T-helper 1 cell treated with Interleukin-12 subunit alpha and Interleukin-12 subunit beta and Interleukin-4 antibody, amounts not matched to agents 30 μg/mL and 1 μg/mL, for 36 hours (primary cell): ENCODE measurements around the gene CDKAL1.
"Not testable (repeated sequence)": the region's sequence is repeated elsewhere in the genome, so short reads cannot be mapped to it uniquely, and the experiment has no call there.

Source experiments
- H3K27ac Mint-ChIP-seq: one replicate; pipeline ENCODE4 v1.8.0; 2021; ENCODE audit warnings: mild to moderate bottlenecking, mixed read lengths
- H3K27me3 Mint-ChIP-seq: one replicate; pipeline ENCODE4 v1.8.0; 2021; ENCODE audit warnings: low read depth, mixed read lengths
- H3K36me3 Mint-ChIP-seq: one replicate; pipeline ENCODE4 v1.8.0; 2021; ENCODE audit warnings: low read depth, mixed read lengths
- H3K4me1 Mint-ChIP-seq: one replicate; pipeline ENCODE4 v1.8.0; 2021; ENCODE audit warnings: low read depth, mixed read lengths
- H3K4me3 Mint-ChIP-seq: one replicate; pipeline ENCODE4 v1.8.0; 2021; ENCODE audit warnings: mild to moderate bottlenecking, moderate library complexity, mixed read lengths
- H3K9me3 Mint-ChIP-seq: one replicate; pipeline ENCODE4 v1.8.0; 2021; ENCODE audit warnings: mixed read lengths

The CDKAL1 gene

DNA sequence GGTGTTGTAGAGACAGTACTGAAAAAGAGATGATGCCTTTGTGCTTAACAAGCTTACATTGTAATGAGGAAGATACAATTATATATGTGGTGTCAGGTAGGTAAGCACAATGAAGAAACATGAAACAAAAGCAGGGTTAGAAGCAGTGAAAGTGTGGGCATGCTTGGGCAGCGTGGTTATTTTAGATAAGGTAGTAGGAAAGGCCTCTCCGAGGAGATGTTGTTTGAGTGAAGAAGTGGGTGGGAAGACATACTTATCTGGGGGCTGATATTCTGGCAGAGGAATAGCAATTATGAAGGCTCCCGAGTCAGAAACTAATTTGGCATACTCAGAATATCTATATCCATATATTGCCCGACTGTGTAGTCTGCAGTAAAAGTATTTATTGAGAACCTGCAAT is 4.7 kb downstream of the CDKAL1 start:
- Mint-ChIP-seq H3K9me3 (no peaks in the 10 kb centered on the region), H3K36me3 (peaks cover 26% of the 10 kb centered on the region), H3K27me3 (no peaks in the 10 kb centered on the region), H3K4me1 (peaks cover 34% of the 10 kb centered on the region), H3K4me3 (no peak overlapping the region), H3K27ac (no peak overlapping the region)

DNA sequence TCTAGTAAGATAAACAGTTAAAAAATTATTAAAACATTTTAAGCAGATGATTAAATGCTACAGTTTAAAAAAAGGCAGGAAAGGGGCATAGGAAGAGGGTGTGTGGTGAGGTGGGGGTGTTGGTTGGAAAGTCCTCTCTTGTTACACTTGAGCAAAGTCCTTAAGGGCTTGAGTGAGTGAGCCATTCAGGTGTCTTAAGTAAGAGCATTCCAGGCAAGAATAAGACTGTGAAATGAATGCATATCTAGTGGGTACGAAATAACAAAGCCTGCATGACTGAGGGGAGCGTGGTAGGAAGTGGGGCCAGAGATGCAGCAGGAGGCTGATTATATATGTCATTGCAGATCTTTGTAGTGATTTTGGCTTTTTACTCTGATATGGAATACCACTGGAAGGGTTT is 5.1 kb downstream of the CDKAL1 start:
- H3K4me3 Mint-ChIP-seq, result no peak overlapping the region
- peaks cover 34% of the 10 kb centered on the region for H3K4me1 Mint-ChIP-seq
- H3K9me3 Mint-ChIP-seq, result no peaks in the 10 kb centered on the region
- H3K27ac Mint-ChIP-seq, result no peak overlapping the region
- no peaks in the 10 kb centered on the region for H3K27me3 Mint-ChIP-seq
- H3K36me3 Mint-ChIP-seq, result peaks cover 26% of the 10 kb centered on the region

DNA sequence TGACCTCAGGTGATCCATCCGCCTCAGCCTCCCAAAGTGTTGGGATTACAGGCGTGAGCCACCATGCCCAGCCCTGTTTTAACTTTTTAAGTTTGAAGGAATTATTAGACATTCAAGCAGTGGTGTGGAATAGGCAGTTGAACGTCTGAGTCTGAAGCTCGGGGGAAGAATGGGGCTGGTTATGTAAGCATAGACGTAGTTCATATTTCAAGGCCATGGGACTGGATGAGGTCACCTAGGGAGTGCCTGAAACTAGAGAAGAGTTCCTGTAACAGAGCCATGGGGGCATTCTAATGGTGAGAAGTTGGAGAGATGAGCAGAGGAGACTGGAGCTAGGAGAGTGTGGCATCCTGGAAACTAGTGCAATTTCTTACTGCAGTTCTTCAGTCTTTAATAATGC is 6.4 kb downstream of the CDKAL1 start:
- H3K27ac Mint-ChIP-seq, result no peak overlapping the region
- H3K9me3 Mint-ChIP-seq, result no peaks in the 10 kb centered on the region
- H3K4me3 Mint-ChIP-seq, result no peak overlapping the region
- peaks cover 32% of the 10 kb centered on the region for H3K36me3 Mint-ChIP-seq
- peaks cover 29% of the 10 kb centered on the region for H3K4me1 Mint-ChIP-seq
- H3K27me3 Mint-ChIP-seq, result no peaks in the 10 kb centered on the region

DNA sequence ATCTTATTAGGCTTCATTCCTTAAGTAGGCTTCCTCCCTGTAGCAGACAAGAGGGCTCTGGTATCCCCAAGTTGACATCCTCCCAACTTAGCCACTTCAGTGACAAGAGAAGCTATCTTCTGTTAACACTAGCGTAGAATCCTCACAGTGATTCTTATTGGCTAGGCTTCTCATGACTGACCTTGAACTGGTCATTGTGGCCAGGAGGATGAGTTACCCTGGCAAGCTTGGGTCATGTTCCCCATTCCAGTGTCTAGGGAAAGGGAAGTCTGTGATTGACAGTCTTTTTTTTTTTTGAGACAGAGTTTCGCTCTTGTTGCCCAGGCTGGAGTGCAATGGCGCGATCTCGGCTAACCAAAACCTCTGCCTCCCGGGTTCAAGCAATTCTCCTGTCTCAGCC is 7.1 kb downstream of the CDKAL1 start:
- no peak overlapping the region for H3K4me3 Mint-ChIP-seq
- H3K27me3 Mint-ChIP-seq, result no peaks in the 10 kb centered on the region
- H3K4me1 Mint-ChIP-seq, result peaks cover 29% of the 10 kb centered on the region
- H3K36me3 Mint-ChIP-seq, result peaks cover 34% of the 10 kb centered on the region
- no peaks in the 10 kb centered on the region for H3K9me3 Mint-ChIP-seq
- H3K27ac Mint-ChIP-seq, result no peak overlapping the region

DNA sequence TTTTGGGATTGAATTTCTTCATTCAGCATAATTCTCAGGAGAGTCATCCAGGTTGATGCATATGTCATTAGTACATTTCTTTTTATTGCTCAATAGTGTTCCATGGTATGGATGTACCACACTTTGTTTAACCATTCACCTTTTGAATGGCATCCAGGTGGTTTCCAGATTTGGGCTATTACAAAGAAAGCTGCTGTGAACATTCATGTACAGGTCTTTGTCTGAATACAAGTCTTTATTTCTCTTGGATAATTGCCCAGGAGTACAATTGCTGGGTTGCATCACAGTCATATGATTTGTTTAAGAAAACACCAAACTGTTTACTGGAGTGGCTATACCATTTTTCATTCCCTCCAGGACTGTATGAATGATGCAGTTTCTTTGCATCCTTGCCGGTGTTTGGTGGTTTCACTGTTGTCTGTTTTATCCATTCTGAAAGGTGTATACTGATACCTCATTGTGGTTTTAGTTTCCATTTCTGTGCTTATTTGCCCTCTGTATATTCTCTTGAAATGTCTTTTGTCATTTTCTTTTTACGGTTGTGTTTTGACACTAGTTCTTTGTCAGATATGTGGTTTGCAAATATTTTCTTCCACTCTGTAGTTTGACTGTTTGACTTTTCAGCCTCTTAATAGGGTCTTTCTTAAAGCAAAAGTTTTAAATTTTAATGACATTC is 8.8 kb downstream of the CDKAL1 start:
- H3K27ac Mint-ChIP-seq, result peak overlapping the region; percentile 70
- H3K27me3 Mint-ChIP-seq, result no peaks in the 10 kb centered on the region
- H3K36me3 Mint-ChIP-seq, result peaks cover 42% of the 10 kb centered on the region
- no peaks in the 10 kb centered on the region for H3K9me3 Mint-ChIP-seq
- peak overlapping the region; percentile 3 for H3K4me3 Mint-ChIP-seq
- H3K4me1 Mint-ChIP-seq, result peaks cover 25% of the 10 kb centered on the region

DNA sequence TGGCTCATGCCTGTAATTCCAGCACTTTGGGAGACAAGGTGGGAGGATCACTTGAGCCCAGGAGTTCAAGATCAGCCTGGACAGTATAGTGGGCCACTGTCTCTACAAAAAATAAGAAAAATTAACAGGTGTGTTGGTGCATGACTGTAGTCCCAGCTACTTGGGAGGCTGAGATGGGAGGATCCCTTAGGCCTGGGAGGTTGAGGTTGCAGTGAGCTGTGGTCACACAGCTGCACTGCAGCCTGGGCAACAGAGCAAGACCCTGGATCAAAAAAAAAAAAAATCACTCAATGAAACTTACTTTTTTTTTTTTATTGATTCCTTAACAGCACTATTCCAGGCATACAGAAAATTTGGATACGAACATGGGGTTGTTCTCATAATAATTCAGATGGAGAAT is 14.0 kb downstream of the CDKAL1 start:
- H3K27ac Mint-ChIP-seq, result no peak overlapping the region
- peaks cover 11% of the 10 kb centered on the region for H3K4me1 Mint-ChIP-seq
- no peak overlapping the region for H3K4me3 Mint-ChIP-seq
- no peaks in the 10 kb centered on the region for H3K9me3 Mint-ChIP-seq
- peaks cover 36% of the 10 kb centered on the region for H3K36me3 Mint-ChIP-seq
- no peaks in the 10 kb centered on the region for H3K27me3 Mint-ChIP-seq

DNA sequence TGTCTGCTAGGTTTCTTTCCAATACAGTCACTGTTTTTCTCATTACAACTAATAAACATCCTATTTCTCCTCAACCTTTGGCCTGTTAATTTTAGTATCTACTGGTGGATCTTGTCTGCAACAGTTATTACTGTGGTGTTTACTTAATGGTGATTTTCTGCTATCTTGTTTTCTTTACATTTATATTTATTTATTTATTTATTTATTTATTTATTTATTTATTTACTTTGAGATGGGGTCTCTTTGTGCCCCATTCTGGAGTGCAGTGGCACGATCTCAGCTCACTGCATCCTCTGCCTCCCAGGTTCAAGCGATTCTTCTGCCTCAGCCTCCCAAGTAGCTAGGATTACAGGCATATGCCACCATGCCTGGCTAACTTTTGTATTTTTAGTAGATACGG is 15.1 kb downstream of the CDKAL1 start:
- not testable (repeated sequence) for H3K9me3 Mint-ChIP-seq, H3K27me3 Mint-ChIP-seq, H3K27ac Mint-ChIP-seq, H3K4me3 Mint-ChIP-seq
- peaks cover 11% of the 10 kb centered on the region for H3K4me1 Mint-ChIP-seq
- H3K36me3 Mint-ChIP-seq, result peaks cover 36% of the 10 kb centered on the region

DNA sequence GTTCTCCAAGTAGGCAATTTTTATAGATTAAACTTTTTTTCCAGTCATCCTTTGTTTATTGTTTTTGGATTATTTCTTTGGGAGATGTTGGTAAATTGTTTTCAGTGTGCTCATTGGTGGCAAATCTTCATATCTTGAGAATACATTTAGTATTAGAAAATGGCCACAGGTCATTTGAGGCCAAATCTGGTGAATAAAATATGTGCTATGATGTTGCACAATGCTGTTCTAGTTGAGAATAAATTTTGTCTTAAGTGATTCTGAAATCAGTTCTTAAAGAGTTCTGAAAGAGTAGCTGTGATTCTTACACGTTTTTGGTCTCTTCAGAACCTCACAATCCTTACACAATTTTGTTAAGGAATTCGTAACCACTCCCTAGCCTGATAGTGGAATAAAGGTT is 20.1 kb downstream of the CDKAL1 start:
- H3K27me3 Mint-ChIP-seq, result no peaks in the 10 kb centered on the region
- H3K36me3 Mint-ChIP-seq, result peaks cover 8% of the 10 kb centered on the region
- no peaks in the 10 kb centered on the region for H3K9me3 Mint-ChIP-seq

DNA sequence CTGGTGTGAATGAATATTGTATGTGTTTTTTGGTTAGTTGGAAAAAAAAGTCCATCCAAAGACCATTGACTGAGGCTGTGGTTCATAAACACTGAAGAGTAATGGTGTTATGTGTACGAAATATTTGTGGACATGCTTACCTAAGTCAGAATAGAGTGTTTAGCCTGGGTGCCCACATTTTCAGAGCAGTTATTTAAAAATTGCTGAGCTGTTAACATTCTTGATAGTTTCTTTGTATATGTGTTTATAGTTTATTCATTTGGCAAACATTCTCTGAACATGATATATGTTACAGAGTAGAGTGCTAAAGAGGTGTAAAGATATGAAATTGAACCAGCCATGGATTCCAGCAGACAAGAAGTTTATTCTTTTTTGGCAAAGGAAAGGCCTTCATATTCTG is 20.6 kb downstream of the CDKAL1 start:
- Mint-ChIP-seq H3K4me3 (no peak overlapping the region), H3K9me3 (no peaks in the 10 kb centered on the region), H3K4me1 (peaks cover 7% of the 10 kb centered on the region), H3K27ac (no peak overlapping the region), H3K36me3 (peaks cover 7% of the 10 kb centered on the region), H3K27me3 (no peaks in the 10 kb centered on the region)

More for the DNA sequence above, 20.1 kb downstream of the CDKAL1 start:
- Mint-ChIP-seq H3K4me1 (peaks cover 7% of the 10 kb centered on the region), H3K27ac (no peak overlapping the region), H3K4me3 (no peak overlapping the region)

DNA sequence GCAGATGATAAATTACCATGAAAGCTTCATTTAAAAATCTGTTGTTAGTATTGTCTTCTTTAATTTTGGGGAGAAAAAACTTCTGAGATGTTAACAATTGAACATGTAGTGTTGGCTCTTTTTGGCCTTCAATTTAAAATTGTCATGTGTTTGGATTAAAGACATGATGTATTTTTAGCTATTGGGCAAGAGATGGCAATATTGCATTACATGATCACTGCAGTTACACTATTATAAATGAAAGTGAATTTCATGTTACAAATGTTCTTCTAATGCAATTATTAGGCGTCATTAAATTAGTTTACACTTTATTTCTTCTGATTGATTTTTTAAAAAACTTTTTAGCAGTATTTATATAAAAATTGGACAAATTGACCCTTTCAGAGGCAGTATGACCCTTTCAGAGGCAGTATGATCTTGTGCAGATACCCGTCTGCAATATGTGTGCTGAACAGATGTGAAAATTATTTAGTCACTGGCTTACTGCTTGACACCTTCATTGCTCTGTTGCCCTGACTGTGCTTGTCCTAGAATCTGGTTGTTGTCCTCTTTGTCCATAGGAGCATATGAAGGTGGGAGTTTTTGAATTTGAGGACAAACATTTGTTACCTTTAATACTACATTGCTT is 25.8 kb downstream of the CDKAL1 start:
- no peaks in the 10 kb centered on the region for H3K27me3 Mint-ChIP-seq
- H3K4me3 Mint-ChIP-seq, result no peak overlapping the region
- no peak overlapping the region for H3K27ac Mint-ChIP-seq
- H3K36me3 Mint-ChIP-seq, result peaks cover 1% of the 10 kb centered on the region
- no peaks in the 10 kb centered on the region for H3K9me3 Mint-ChIP-seq
- H3K4me1 Mint-ChIP-seq, result peaks cover 5% of the 10 kb centered on the region

DNA sequence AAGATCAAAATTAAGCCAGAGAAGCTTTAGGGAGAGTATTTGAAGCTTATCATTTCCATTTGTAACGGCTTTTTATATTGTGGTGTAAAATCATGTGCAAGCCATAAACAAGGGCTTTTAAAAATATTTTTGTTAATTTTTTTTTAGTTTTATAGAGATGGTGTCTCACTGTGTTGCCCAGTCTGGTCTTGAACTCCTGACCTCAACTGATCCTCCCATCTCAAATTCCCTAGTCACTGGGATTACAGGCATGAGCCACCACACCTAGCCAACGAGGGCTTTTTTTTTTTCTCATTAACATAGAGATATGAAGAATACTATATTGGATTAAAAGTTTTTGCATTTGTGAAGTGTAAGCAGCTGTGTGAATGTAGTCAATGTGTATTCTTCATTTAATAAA is 29.1 kb downstream of the CDKAL1 start:
- H3K27me3 Mint-ChIP-seq, result no peaks in the 10 kb centered on the region
- no peaks in the 10 kb centered on the region for H3K9me3 Mint-ChIP-seq
- H3K27ac Mint-ChIP-seq, result no peak overlapping the region
- H3K4me3 Mint-ChIP-seq, result no peak overlapping the region
- H3K36me3 Mint-ChIP-seq, result peaks cover 4% of the 10 kb centered on the region
- peaks cover 10% of the 10 kb centered on the region for H3K4me1 Mint-ChIP-seq

DNA sequence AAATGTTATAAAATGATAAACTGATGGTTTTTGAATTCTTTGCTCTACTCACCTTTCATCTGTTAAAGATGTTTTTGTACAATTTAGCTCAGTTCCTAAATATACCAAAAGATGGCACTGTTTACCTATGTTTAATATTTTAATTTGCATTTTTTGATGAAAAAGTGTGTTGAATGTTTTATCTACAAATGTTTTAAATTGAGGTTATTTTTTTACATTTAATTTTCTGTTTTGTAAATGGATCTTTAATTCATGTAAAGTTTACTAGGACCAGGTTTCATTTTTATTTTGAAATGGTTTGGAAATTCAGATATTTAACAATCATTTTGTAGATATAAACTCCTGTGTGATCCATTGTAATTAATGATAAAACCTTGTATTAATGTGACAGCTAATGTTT is 30.0 kb downstream of the CDKAL1 start:
- no peak overlapping the region for H3K27ac Mint-ChIP-seq
- H3K36me3 Mint-ChIP-seq, result peaks cover 6% of the 10 kb centered on the region
- no peaks in the 10 kb centered on the region for H3K9me3 Mint-ChIP-seq
- no peak overlapping the region for H3K4me3 Mint-ChIP-seq
- peaks cover 10% of the 10 kb centered on the region for H3K4me1 Mint-ChIP-seq
- H3K27me3 Mint-ChIP-seq, result no peaks in the 10 kb centered on the region

DNA sequence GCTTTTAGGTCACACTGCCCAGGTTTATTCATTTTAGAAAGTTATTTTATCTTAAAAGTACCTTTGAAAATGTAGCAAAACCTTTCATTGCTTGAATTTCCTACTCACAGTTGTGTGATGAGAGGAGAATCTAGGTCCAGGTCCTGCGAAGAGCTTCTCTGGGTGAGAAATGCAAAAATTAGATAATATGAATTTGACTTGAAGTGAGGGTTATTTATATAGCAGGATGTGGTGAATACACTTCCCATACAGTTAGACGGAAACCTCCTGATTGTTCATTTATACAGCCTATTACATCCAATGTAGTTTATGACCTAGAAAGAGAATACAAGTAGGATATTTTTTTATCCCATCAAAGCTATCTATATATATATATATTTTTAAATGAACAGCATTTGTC is 30.5 kb downstream of the CDKAL1 start:
- H3K27me3 Mint-ChIP-seq, result no peaks in the 10 kb centered on the region
- H3K4me1 Mint-ChIP-seq, result peaks cover 10% of the 10 kb centered on the region
- H3K9me3 Mint-ChIP-seq, result no peaks in the 10 kb centered on the region
- H3K4me3 Mint-ChIP-seq, result no peak overlapping the region
- no peak overlapping the region for H3K27ac Mint-ChIP-seq
- H3K36me3 Mint-ChIP-seq, result peaks cover 6% of the 10 kb centered on the region

DNA sequence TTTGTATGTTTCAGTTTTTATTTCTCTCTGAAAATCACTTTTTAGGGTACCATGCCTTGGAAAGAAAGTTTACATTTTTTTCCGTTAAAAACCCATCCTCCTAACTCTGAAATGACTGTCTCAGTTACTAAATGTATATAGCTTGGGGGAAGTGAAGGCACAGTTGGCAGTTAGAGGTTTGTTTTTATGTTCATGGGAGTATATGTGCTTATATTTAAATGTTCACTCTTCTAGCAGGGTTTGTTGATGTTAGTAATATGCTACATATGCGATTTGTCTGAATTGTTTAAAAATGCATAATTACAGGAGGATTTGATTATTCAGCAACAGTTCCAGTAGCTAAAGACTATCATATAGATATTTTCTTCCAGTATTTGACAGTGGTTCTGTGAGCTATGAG is 31.1 kb downstream of the CDKAL1 start:
- Mint-ChIP-seq H3K4me1 (peaks cover 10% of the 10 kb centered on the region), H3K27me3 (no peaks in the 10 kb centered on the region), H3K36me3 (peaks cover 6% of the 10 kb centered on the region), H3K27ac (no peak overlapping the region), H3K4me3 (no peak overlapping the region), H3K9me3 (no peaks in the 10 kb centered on the region)

DNA sequence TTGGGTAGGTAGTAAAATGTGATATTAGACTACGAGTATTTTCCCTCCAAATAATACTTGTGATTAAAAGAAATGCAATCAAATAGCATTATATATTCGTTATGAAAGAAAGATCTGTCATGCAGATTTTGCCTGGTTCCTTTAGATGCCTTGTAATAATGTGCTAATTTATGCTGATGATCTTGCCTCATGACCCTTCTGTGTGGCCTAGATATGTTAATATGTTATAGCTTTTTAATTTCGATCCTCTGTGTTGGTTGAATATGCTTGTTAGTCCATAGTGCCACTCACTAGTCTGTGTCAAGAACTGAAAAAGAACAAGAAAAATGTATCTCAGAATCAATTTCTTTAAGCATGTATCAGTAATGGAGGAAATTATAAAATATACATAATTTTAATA is 31.9 kb downstream of the CDKAL1 start:
- H3K27me3 Mint-ChIP-seq, result no peaks in the 10 kb centered on the region
- peaks cover 7% of the 10 kb centered on the region for H3K36me3 Mint-ChIP-seq
- peaks cover 10% of the 10 kb centered on the region for H3K4me1 Mint-ChIP-seq
- no peaks in the 10 kb centered on the region for H3K9me3 Mint-ChIP-seq
- H3K27ac Mint-ChIP-seq, result no peak overlapping the region
- H3K4me3 Mint-ChIP-seq, result no peak overlapping the region
